ENCODE data around the gene TAF4B.

The TAF4B gene

GRCh38 chr18:26271917-26272549 is 45.8 kb downstream of the TAF4B start:
- no peaks in the 10 kb centered on the region for H3K4me1 ChIP-seq (ENCODE audit: insufficient read depth, low read length)
- no peak for ATAC-seq (ENCODE audit: insufficient read depth, low read depth)
- TF ChIP-seq EZH2 (IDR thresholded peaks at IDR 0.05; ENCODE audit: borderline replicate concordance, low read depth, low read length, severe bottlenecking) (no peak), CTCF (IDR thresholded peaks at IDR 0.05; ENCODE audit: borderline replicate concordance, extremely low read depth, low read length, poor library complexity, severe bottlenecking) (no peak)
- no peaks in the 10 kb centered on the region for H3K9me3 ChIP-seq (ENCODE audit: insufficient read depth, low read length, severe bottlenecking)
- H3K36me3 ChIP-seq (ENCODE audit: insufficient read depth, low read length): peaks cover 42% of the 10 kb centered on the region
- H3K4me3 ChIP-seq (ENCODE audit: low read depth in 1 of 2, low read length in 2 of 2): no peak overlapping the region
- no peak overlapping the region for H3K27ac ChIP-seq (ENCODE audit: low read length)
- H3K27me3 ChIP-seq (ENCODE audit: insufficient read depth, low read length, poor library complexity): no peaks in the 10 kb centered on the region
- H3K79me2 ChIP-seq (ENCODE audit: insufficient read depth, low read length): no peaks in the 10 kb centered on the region
- no peak overlapping the region for H2AFZ ChIP-seq (ENCODE audit: low read depth, low read length)
- no peak overlapping the region for H3K4me2 ChIP-seq (ENCODE audit: insufficient read depth, low read length)
- no peak for DNase-seq
- H4K20me1 ChIP-seq (ENCODE audit: insufficient read depth, low read length): no peaks in the 10 kb centered on the region
- H3K9ac ChIP-seq (ENCODE audit: low read depth, low read length): no peak overlapping the region

- no peaks in the 10 kb centered on the region for H3K79me2 ChIP-seq (ENCODE audit: insufficient read depth, low read length)
- H3K9me3 ChIP-seq (ENCODE audit: insufficient read depth, low read length, severe bottlenecking): peaks cover 3% of the 10 kb centered on the region
- ATAC-seq (ENCODE audit: insufficient read depth, low read depth): no peak
- H3K27ac ChIP-seq (ENCODE audit: low read length): no peak overlapping the region
- H3K4me1 ChIP-seq (ENCODE audit: insufficient read depth, low read length): no peaks in the 10 kb centered on the region
- TF ChIP-seq CTCF (IDR thresholded peaks at IDR 0.05; ENCODE audit: borderline replicate concordance, extremely low read depth, low read length, poor library complexity, severe bottlenecking): no peak
- TF ChIP-seq EZH2 (IDR thresholded peaks at IDR 0.05; ENCODE audit: borderline replicate concordance, low read depth, low read length, severe bottlenecking): no peak
- no peak overlapping the region for H3K9ac ChIP-seq (ENCODE audit: low read depth, low read length)
- no peaks in the 10 kb centered on the region for H3K27me3 ChIP-seq (ENCODE audit: insufficient read depth, low read length, poor library complexity)
- H3K4me3 ChIP-seq (ENCODE audit: low read depth in 1 of 2, low read length in 2 of 2): no peak overlapping the region
- no peak overlapping the region for H2AFZ ChIP-seq (ENCODE audit: low read depth, low read length)
- H4K20me1 ChIP-seq (ENCODE audit: insufficient read depth, low read length): no peaks in the 10 kb centered on the region
- no peak overlapping the region for H3K4me2 ChIP-seq (ENCODE audit: insufficient read depth, low read length)
- DNase-seq: no peak
- peaks cover 27% of the 10 kb centered on the region for H3K36me3 ChIP-seq (ENCODE audit: insufficient read depth, low read length)
Measured at GRCh38 chr18:26277374-26277773, 51.1 kb downstream of the TAF4B start.

- DNase-seq: no peak
- Histone ChIP-seq H3K79me2 (ENCODE audit: insufficient read depth, low read length) (no peaks in the 10 kb centered on the region), H3K36me3 (ENCODE audit: insufficient read depth, low read length) (peaks cover 44% of the 10 kb centered on the region), H3K4me3 (ENCODE audit: low read depth in 1 of 2, low read length in 2 of 2) (no peak overlapping the region), H3K9ac (ENCODE audit: low read depth, low read length) (no peak overlapping the region), H3K4me1 (ENCODE audit: insufficient read depth, low read length) (no peaks in the 10 kb centered on the region), H4K20me1 (ENCODE audit: insufficient read depth, low read length) (no peaks in the 10 kb centered on the region), H3K9me3 (ENCODE audit: insufficient read depth, low read length, severe bottlenecking) (peaks cover 3% of the 10 kb centered on the region), H3K4me2 (ENCODE audit: insufficient read depth, low read length) (no peak overlapping the region), H2AFZ (ENCODE audit: low read depth, low read length) (no peak overlapping the region), H3K27ac (ENCODE audit: low read length) (no peak overlapping the region), H3K27me3 (ENCODE audit: insufficient read depth, low read length, poor library complexity) (no peaks in the 10 kb centered on the region)
- TF ChIP-seq EZH2 (IDR thresholded peaks at IDR 0.05; ENCODE audit: borderline replicate concordance, low read depth, low read length, severe bottlenecking) (no peak), CTCF (IDR thresholded peaks at IDR 0.05; ENCODE audit: borderline replicate concordance, extremely low read depth, low read length, poor library complexity, severe bottlenecking) (no peak)
- ATAC-seq (ENCODE audit: insufficient read depth, low read depth): no peak
Measured at GRCh38 chr18:26279428-26279827, 53.2 kb downstream of the TAF4B start.
